Myocyte (in vitro differentiated cells): ENCODE measurements around the gene KLHL10. TPM values are rescaled to one million over a fixed set of nuclear protein-coding genes. Genes with fewer than 3 reads are reported as not detected.

Source experiments
- DNase-seq: peaks from one replicate; pipeline ENCODE4 v3.0.0-alpha.2; 2012; ENCODE audit warnings: low read depth
- polyA plus RNA-seq: library from polyadenylated mRNA; unstranded; fragments of >200 nt; gene quantifications from one replicate; pipeline ENCODE4 v1.2.1, GENCODE V29; 2012; ENCODE audit warnings: missing spikeins
- total RNA-seq: library from RNA; depleted of rRNA; stranded (reverse); fragments of >200 nt; gene quantifications from 2 replicates; pipeline ENCODE4 v1.2.3, GENCODE V29; 2014

KLHL10 gene
- total RNA-seq: 1.3 TPM in 1 of 2 replicates, not detected in the other
- polyA plus RNA-seq: 0.16 TPM

- no peak for DNase-seq
Observed at GRCh38 chr17:41837761-41838538, at the start of gene KLHL10. Gene KLHL10 (plus strand): TSS chr17:41837825. CDS start chr17:41837933, 108 bp downstream.

DNA sequence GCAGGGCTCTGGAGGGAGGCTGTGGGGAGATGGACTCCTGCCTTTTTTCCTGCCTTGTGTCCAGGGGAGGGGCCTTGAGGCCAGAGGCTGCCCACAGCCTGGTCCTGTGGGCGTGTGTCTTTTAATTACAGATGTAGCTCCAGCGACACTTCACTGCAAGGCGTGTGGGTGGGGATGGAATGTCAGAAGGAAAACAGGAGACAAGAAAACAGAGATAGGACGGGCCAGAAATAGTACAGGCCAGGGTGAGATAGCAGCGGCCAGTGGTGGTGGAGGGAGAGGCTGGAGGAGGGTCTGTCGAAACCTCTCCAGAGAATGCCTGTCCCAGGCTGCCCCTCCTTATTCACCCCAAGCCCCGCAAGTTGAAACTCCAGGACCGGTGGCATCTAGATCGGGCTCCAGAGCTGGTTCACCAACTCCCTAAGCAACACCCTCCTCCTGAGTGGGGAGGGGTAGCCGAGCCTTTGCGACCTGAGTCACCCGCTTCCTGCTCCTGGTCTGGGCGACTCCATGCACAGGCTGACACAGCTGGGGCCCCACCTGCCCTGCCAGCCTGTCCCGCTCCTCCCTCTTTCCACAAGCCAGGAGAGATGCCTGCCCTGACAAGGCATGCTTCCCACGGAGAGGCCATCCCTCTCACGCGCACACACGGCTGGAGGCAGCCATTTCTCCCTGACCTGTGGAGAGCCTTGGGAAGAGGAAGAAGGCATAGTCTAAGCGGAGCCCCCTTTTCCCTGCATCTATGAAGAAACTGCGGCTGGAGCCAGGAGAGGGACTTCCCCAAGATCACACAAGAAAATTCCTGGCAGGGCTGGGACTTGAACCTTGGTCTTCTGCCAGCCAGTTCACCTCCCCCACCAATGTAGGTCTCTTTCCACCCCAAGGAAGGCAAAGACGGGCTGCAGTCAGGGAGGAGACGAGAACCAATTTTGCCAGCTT lies 44.5 kb upstream of the KLHL10 start:
- peak; percentile 82 for DNase-seq

DNA sequence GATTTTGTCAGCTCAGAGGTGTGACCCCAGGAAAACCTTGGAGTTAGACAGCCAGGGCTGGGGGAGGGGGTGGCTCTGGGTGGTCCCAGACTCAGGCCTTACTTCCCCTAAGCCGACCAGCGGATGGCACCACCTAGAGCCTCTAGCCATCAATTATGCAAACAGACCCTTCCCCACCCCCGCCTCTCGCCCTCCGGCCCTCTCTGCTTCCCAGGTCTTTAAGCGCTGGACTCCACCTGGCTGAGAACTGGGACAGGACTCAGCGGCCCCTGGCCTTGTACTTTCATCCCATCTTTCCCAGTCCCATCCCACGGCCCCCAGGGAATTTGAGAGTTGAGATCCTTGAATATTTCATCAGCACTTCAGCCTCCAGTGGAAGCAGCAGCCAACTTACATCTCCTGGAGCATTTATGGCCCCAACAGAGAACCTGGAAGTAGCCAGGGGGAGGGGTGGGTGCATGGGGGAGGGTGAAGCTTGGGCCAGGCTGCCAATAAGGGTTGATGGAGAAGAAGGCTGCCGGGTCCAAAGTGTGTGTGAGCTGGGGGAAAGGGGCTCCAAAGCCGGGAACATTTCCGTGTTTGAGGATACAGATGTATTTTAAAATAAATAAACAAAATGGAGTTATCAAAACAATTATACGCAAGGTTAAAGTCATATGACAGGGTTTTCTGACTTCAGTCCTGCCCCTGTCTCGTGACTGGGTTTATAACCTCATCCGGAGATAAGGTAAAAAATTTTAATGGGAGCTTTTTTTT lies 43.7 kb upstream of the KLHL10 start:
- DNase-seq: no peak

- DNase-seq: no peak
Observed at GRCh38 chr17:41794540-41794975, 43.1 kb upstream of the KLHL10 start.

GRCh38 chr17:41796121-41796895 lies 41.3 kb upstream of the KLHL10 start:
- DNase-seq: no peak

GRCh38 chr17:41797377-41797776 lies 40.2 kb upstream of the KLHL10 start:
- no peak for DNase-seq

GRCh38 chr17:41799366-41799765 lies 38.3 kb upstream of the KLHL10 start:
- no peak for DNase-seq

GRCh38 chr17:41800601-41801373 lies 36.8 kb upstream of the KLHL10 start:
- no peak for DNase-seq

GRCh38 chr17:41801374-41802271 lies 36.0 kb upstream of the KLHL10 start:
- DNase-seq: peak; percentile 80

DNA sequence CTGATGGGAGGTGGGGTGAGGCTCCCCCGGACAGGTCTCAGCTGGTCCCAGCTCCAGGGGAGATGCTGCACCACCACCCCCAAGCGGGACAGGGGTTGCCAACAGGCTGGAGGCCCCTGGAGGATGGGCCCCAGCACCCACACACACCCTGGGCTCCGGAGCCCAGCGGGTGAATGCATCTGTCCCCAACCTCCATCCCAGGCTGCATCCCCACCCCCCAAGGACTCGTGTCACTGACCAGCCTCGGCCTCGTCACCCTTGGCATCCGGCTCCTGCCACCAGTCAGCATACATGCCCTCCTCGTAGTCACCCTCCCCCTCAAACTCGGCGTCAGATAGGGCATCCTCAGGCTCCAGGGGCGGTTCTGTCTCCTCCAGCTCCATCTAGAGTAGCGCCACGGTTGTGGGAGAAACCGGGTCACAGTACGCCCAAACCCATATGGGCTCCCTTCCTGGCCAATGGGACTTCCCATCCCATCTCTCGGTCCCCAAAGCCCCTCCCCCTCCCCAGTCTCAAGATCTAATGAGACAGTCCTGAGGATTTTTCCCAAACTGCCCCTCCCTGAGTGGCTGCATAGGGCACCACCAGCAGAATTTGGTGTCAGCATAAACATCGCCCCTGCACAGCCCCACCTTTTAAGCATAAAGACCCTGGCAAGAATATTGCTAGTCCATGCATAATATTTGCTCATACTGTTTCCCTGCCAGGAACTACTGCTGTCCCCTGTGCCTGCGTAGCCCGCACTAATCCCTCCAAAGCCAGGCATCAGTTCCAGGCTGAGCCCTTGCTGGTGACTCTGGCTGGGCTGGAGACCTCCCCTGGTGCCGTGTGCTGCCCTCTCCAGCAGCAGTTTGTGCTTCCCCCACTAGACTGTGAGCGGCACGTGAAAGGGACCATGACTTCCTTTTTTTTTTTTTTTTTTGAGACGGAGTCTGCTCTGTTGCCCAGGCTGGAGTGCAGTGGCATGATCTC lies 34.3 kb upstream of the KLHL10 start:
- DNase-seq: no peak

DNA sequence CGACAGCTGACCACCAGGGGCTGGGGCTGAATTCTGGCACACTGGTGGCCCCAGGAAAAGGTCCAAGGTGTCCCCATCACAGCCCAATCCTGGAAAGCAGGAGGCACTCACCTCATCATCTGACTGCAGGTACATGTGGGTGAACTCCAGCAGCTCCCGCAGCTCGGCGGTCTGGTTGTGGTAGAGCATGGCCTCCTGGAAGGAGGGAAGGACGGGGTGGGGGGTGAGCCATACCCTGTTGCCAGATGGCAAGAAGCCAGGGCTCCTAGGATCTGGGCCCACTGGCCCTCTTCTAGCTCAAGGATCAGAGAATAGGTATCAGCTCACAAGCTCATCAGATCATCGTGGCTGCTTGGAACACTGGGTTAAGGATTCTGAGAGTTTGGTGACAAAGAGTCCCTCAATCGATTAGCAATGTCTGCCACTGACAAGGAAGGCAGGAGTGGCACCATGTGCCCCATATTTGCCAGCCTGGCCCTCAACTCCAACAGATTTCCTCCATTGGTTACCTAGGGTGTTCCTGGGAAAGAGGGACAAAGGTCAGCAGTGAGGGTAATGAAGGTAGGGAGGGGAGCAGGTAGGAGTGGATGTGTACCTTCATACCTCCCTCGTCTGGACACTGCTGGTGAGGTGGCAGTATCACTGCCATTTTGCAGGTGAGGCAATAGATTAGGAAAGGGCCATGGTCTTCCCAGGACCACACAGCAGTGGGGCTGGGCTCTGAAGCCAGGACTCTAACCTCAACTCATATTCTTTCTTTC lies 30.8 kb upstream of the KLHL10 start:
- DNase-seq: no peak

GRCh38 chr17:41810659-41811548 lies 26.7 kb upstream of the KLHL10 start:
- no peak for DNase-seq

- DNase-seq: peak; percentile 83
Observed at GRCh38 chr17:41811549-41812380, 25.9 kb upstream of the KLHL10 start, which contains the start of gene P3H4. Gene P3H4 (minus strand): TSS chr17:41811949. CDS start chr17:41811915, 34 bp downstream.

DNA sequence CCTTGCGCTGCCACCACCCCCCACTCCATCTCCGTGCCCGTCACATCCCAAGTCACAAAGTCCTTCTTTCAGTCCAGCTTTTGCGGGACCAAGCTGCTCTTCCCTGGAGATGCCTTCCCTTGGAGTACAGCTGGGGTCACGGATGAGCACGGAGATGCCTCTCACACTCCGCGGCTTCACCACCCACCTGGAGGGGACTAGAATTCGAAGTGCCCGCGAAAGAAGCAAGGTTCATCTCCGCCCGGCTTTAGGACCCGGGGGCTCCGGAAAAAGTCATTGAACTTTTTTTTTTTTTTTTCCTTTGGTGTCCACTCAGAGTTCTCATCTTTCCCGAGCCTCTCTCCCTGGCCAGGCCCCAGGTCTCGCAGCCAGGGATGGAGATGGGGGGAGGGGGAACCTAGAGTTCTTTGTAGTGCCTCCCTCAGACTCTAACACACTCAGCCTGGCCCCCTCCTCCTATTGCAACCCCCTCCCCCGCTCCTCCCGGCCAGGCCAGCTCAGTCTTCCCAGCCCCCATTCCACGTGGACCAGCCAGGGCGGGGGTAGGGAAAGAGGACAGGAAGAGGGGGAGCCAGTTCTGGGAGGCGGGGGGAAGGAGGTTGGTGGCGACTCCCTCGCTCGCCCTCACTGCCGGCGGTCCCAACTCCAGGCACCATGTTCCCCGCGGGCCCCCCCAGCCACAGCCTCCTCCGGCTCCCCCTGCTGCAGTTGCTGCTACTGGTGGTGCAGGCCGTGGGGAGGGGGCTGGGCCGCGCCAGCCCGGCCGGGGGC lies 25.1 kb upstream of the KLHL10 start, which contains the start of gene FKBP10:
Gene FKBP10 (plus strand): TSS at position 624 of the 771 bp plus-strand sequence. CDS start 31 bp downstream, at position 655.
- DNase-seq: peak; percentile 92
